RWPE2 (cell line): Measurements from ENCODE around the gene INSRR.

Experiments used
- ATAC-seq: fragments of 200-7000 bp; cut with Tn5 transposase; 3 replicates; pipeline ENCODE4 v1.9.1; 2021; ENCODE audit warnings: low read depth
- DNase-seq: peaks from one replicate; pipeline ENCODE4 v3.0.0-alpha.2; 2020; ENCODE audit warnings: low spot score
- H3K27ac ChIP-seq: fragments of 450-650 bp; 2 replicates; pipeline ENCODE4 v1.5.1; 2017; ENCODE audit warnings: mild to moderate bottlenecking; ENCODE audit not compliant: poor library complexity, severe bottlenecking
- H3K27me3 ChIP-seq: fragments of 250-450 bp; sonication (Bioruptor Pico); 2 replicates; pipeline ENCODE4 v1.5.1; 2021; ENCODE audit warnings: mild to moderate bottlenecking, moderate library complexity; ENCODE audit not compliant: insufficient read depth, poor library complexity, severe bottlenecking
- H3K36me3 ChIP-seq: fragments of 250-450 bp; sonication (Bioruptor Pico); 2 replicates; pipeline ENCODE4 v1.5.1; 2020; ENCODE audit warnings: low read depth, mild to moderate bottlenecking, moderate library complexity
- H3K4me1 ChIP-seq: fragments of 250-450 bp; sonication (Bioruptor Pico); 2 replicates; pipeline ENCODE4 v1.5.1; 2021; ENCODE audit warnings: mild to moderate bottlenecking, moderate library complexity; ENCODE audit not compliant: insufficient read depth, poor library complexity, severe bottlenecking
- H3K4me3 ChIP-seq: fragments of 250-450 bp; sonication (Bioruptor Pico); 2 replicates; pipeline ENCODE4 v1.5.1; 2021; ENCODE audit warnings: mild to moderate bottlenecking, moderate library complexity; ENCODE audit not compliant: severe bottlenecking
- H3K9me3 ChIP-seq: fragments of 250-450 bp; sonication (Bioruptor Pico); 2 replicates; pipeline ENCODE4 v1.5.1; 2021; ENCODE audit warnings: mild to moderate bottlenecking, moderate library complexity; ENCODE audit not compliant: severe bottlenecking
- TF ChIP-seq, protein P1 (sequence below): fragments of 450-650 bp; IDR thresholded peaks from one replicate; pipeline ENCODE4 v1.5.1; 2017; ENCODE audit warnings: mild to moderate bottlenecking, moderate library complexity; ENCODE audit not compliant: poor library complexity, severe bottlenecking

The INSRR gene

DNA sequence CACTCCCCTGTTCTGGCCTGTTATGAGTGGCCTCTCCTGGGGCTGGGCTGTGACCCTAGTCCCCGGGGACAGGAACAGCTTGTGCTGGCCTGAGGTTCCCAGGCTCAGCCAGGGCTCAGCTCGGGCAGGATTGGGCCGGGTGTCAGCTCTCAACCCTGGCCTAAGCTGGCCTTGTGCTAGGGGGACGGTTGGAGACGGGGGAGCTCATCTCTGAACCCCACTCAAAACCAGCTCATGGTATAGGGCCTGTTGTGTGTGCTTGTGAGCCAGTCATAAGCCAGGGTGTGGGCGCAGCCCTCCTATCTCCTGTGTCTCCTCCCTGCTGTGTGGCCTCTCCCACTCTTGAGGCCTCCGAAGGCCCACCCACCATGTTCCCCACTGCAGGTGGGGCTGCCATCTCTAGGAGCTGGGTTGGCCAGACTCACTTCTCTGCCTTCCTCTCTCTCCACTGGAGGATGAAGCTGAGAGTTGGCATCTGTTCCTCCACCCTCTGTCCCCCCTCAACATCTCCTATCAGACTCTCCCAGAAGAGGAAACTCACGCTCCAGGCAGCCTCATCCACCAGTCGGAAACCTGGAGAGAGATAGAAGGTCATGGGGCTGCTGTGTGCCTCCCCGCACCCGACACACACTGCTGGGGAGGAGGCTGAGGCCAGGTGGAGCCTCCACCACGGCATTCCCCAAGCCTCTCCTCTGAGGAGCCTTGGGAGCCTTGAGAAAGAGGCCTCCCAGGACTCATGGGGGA is 36.0 kb upstream of the INSRR start:
- H3K27me3 ChIP-seq = no peaks in the 10 kb centered on the region
- no peak overlapping the region for H3K4me3 ChIP-seq
- H3K36me3 ChIP-seq = no peaks in the 10 kb centered on the region
- H3K4me1 ChIP-seq = peaks cover 35% of the 10 kb centered on the region
- ATAC-seq (no peak), DNase-seq (no peak)
- H3K27ac ChIP-seq = peak overlapping the region; percentile 97
- no peaks in the 10 kb centered on the region for H3K9me3 ChIP-seq
- TF ChIP-seq, protein P1, sequence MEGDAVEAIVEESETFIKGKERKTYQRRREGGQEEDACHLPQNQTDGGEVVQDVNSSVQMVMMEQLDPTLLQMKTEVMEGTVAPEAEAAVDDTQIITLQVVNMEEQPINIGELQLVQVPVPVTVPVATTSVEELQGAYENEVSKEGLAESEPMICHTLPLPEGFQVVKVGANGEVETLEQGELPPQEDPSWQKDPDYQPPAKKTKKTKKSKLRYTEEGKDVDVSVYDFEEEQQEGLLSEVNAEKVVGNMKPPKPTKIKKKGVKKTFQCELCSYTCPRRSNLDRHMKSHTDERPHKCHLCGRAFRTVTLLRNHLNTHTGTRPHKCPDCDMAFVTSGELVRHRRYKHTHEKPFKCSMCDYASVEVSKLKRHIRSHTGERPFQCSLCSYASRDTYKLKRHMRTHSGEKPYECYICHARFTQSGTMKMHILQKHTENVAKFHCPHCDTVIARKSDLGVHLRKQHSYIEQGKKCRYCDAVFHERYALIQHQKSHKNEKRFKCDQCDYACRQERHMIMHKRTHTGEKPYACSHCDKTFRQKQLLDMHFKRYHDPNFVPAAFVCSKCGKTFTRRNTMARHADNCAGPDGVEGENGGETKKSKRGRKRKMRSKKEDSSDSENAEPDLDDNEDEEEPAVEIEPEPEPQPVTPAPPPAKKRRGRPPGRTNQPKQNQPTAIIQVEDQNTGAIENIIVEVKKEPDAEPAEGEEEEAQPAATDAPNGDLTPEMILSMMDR = no peak

DNA sequence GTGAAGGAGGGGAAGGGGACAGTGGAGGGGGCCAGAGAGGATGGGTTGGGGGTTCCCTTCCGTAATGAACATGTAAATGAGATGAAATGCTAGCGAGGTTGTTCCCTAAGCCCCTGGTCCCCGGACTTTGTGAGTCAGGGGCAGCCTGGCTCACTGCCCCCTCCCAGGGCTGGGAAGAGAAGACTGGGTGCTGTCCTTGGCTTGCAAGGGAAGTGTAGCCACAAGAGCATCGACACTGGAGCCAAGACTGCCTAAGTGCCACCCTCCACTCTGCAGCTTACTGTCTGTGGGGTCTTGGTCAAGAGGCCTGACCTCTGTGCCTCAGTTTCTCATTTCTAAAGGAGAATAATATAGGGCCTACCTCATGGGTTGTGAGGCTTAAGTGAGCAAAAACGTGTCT is 35.1 kb upstream of the INSRR start:
- Histone ChIP-seq H3K4me3 (no peak overlapping the region), H3K9me3 (no peaks in the 10 kb centered on the region), H3K36me3 (no peaks in the 10 kb centered on the region), H3K27me3 (no peaks in the 10 kb centered on the region), H3K4me1 (peaks cover 35% of the 10 kb centered on the region), H3K27ac (no peak overlapping the region)
- ATAC-seq = no peak
- DNase-seq = no peak
- TF ChIP-seq, protein P1 = no peak

DNA sequence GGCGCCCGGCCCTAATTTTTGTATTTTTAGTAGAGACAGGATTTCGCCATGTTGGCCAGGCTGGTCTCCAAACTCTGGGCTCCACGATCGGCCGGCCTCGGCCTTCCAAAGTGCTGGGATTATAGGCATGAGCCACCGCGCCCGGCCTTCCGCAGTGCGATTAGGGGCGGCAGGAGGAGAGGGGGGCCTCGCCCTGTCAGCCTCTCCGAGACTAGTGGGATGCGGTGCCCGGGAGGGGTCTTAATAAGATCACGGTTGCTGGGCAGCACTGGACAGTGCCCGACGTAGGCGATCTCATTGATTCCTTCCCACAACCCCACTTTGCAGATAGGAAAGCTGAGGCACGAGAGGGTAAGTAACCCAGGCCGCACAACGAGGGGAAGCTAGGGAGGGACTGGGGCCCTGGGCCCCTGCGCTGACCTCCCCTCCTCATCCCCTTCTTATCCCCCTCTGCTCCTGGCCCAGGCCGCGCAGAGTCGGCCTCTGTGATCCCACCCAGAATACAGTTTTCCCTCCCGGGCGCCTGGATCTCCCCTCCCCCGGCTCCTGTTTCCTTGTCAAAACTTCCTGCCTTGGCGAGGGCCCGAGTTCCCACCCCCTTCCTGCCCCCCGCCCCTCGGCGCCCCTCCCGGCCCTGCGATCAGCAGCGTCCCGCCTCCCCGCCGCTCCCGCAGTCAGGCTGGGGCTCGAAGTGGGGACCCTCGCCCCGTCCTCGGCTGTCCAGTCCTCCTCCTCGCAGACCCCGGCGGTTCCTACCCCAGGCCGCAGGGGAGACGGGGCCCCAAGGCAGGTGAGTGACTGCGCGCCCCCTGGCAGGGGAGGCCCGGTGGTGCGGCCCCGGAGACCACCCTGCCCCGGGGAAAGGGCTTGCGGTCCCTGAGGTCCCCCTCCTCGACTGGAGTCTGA is 34.4 kb upstream of the INSRR start, which contains the start of gene PEAR1:
Gene PEAR1 (plus strand): TSS at position 671 of the 906 bp plus-strand sequence. CDS start 10,209 bp downstream, outside the sequence.
- DNase-seq = no peak
- no peak for ATAC-seq
- Histone ChIP-seq H3K4me1 (peaks cover 29% of the 10 kb centered on the region), H3K27me3 (no peaks in the 10 kb centered on the region), H3K4me3 (no peak within 1 kb of the TSS), H3K27ac (peak within 1 kb of the TSS; percentile 97), H3K9me3 (no peaks in the 10 kb centered on the region), H3K36me3 (no peaks in the 10 kb centered on the region)
- TF ChIP-seq, protein P1 = no peak

DNA sequence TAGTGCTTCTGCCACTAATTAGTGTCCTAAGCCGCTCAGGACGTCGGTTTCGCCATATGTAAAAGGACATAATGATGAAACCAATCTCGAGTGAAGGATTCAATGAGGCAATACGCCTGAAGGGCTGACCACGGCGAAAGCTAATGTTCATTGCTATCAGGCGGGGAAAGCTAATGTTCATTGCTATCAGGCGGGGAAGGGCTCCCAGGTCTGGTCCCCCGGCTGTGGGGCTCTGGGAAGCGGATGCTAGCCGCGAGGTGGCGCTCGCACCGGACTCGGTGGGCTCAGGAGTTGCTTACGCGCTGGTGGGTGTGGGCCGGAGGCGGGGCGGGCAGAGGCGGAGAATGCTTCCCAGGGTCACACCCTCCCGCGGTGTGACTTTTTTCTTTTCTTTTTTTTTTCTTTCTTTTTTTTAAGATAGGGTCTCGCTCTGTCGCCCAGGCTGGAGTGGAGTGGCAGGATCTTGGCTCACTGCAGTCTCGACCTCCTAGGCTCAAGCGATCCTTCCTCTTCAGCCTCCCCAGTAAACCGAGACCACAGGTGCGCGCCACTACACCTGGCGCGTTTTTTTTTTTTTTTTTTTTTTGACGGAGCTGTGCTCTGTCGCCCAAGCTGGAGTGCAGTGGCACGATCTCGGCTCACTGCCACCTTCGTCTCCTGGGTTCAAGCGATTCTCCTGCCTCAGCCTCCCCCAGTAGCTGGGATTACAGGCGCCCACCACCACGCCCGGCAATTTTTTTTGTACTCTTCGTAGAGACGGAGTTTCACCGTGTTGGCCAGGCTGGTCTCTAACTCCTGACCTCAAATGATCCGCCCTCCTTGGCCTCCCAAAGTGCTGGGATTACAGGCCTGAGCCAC is 33.5 kb upstream of the INSRR start:
- no peaks in the 10 kb centered on the region for H3K36me3 ChIP-seq
- no peak overlapping the region for H3K27ac ChIP-seq
- DNase-seq = peak; percentile 90
- H3K4me1 ChIP-seq = peaks cover 21% of the 10 kb centered on the region
- peak; percentile 72 for ATAC-seq
- TF ChIP-seq, protein P1 = peak; percentile 91
- no peaks in the 10 kb centered on the region for H3K27me3 ChIP-seq
- H3K9me3 ChIP-seq = no peaks in the 10 kb centered on the region
- no peak overlapping the region for H3K4me3 ChIP-seq
